Testis (tissue), 2 donors: Measurements from ENCODE around the gene SPATA2L.

Experiments
- POLR2A ChIP-seq: fragments of 450-650 bp; IDR thresholded peaks from one replicate; pipeline ENCODE4 v1.6.1; 2017; ENCODE audit warnings: antibody characterized with exemption, mild to moderate bottlenecking, moderate library complexity
- TF ChIP-seq, protein P1 (sequence below), 3 experiments: fragments of 450-650 bp in 2 of 3; fragments of 200-600 bp in 1 of 3; sonication (generic) in 1 of 3; IDR thresholded peaks; one replicate each; pipeline ENCODE4 v1.5.1; 2016 to 2019; ENCODE audit warnings: antibody characterized with exemption in 3 of 3, mild to moderate bottlenecking in 2 of 3, moderate library complexity in 1 of 3

DNA sequence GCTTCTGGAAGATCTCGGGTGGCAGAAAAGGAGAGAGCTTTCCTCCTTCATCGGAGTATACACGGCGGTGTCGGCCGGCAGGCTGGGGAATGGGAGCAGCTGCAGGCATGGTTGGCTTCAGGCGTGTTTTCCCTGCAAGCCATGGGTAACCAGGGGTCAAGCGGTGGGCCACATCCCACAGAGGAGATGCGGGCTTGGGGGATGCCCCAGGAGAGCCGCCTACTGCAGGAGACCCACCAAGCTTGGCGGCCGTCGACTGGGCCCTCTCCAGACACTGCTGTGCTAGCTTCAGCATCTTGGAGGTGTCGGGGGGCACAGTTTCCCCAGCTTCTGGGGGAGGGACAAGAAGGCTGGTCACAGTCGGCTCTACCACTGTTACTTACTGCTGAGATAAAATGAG lies 15.0 kb upstream of the SPATA2L start:
- TF ChIP-seq, protein P1, sequence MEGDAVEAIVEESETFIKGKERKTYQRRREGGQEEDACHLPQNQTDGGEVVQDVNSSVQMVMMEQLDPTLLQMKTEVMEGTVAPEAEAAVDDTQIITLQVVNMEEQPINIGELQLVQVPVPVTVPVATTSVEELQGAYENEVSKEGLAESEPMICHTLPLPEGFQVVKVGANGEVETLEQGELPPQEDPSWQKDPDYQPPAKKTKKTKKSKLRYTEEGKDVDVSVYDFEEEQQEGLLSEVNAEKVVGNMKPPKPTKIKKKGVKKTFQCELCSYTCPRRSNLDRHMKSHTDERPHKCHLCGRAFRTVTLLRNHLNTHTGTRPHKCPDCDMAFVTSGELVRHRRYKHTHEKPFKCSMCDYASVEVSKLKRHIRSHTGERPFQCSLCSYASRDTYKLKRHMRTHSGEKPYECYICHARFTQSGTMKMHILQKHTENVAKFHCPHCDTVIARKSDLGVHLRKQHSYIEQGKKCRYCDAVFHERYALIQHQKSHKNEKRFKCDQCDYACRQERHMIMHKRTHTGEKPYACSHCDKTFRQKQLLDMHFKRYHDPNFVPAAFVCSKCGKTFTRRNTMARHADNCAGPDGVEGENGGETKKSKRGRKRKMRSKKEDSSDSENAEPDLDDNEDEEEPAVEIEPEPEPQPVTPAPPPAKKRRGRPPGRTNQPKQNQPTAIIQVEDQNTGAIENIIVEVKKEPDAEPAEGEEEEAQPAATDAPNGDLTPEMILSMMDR (IDR thresholded peaks at IDR 0.05): no peak
- no peak for TF ChIP-seq POLR2A
